Endothelial cell of umbilical vein (primary cell): ENCODE results near the gene UNC5C. TPM values are rescaled to one million over a fixed set of nuclear protein-coding genes. Genes with fewer than 3 reads are reported as not detected.

Experiments used
- BruUV-seq: library from RNA; stranded (reverse); fragments of 400-500 nt; replicated peaks from 2 replicates; lab custom pipeline; 2021; lab: Mats Ljungman, UMichigan
- CTCF ChIA-PET: fragments of 300-600, 350-600 bp; sonication (Branson Sonifier 250); formaldehyde crosslinking; loops from one replicate; lab custom pipeline; 2021; ENCODE audit warnings: antibody characterized with exemption, inconsistent platforms; lab: Charles Lee
- POLR2A ChIA-PET: fragments of 300-600, 350-600 bp; sonication (Branson Sonifier 250); formaldehyde crosslinking; loops from one replicate; lab custom pipeline; 2021; ENCODE audit warnings: antibody characterized with exemption, inconsistent platforms; lab: Charles Lee
- DNase-seq: peaks from one replicate; pipeline ENCODE4 v3.0.0-alpha.2; 2011; ENCODE audit warnings: low read depth, low spot score
- FAIRE-seq: peaks from 2 replicates; lab custom pipeline; 2011; peaks lifted over from hg19 to GRCh38; lab: Jason Lieb, UNC
- H2AFZ ChIP-seq: 2 replicates; pipeline ENCODE4 v1.6.0; 2012; ENCODE audit warnings: low read depth, low read length, control low read depth, inconsistent platforms
- H3K27ac ChIP-seq: 2 replicates; pipeline ENCODE4 v1.5.1; 2011; ENCODE audit warnings: low read depth, mild to moderate bottlenecking, control low read depth, low read length, moderate library complexity; ENCODE audit not compliant: insufficient read depth
- H3K27me3 ChIP-seq, 2 experiments: 2 replicates each; pipeline versions ENCODE4 v1.6.0 to v1.6.1; 2011; ENCODE audit warnings: low read length in 2 of 2, mixed read lengths in 1 of 2; ENCODE audit not compliant: control insufficient read depth in 2 of 2, insufficient read depth in 2 of 2
- H3K36me3 ChIP-seq, 2 experiments: 2 replicates in 1 of 2; 3 replicates in 1 of 2; pipeline ENCODE4 v1.5.1; 2011; ENCODE audit warnings: low read length in 2 of 2, mild to moderate bottlenecking in 1 of 2, moderate library complexity in 1 of 2; ENCODE audit not compliant: control insufficient read depth in 2 of 2, insufficient read depth in 2 of 2; ENCODE audit errors: extremely low read depth in 1 of 2
- H3K4me1 ChIP-seq: 3 replicates; pipeline ENCODE4 v1.5.1; 2011; ENCODE audit warnings: mild to moderate bottlenecking, low read length; ENCODE audit not compliant: control insufficient read depth, insufficient read depth; ENCODE audit errors: extremely low read depth
- H3K4me2 ChIP-seq: 2 replicates; pipeline ENCODE4 v1.6.1; 2011; ENCODE audit warnings: low read length, control low read depth, mixed read lengths; ENCODE audit not compliant: insufficient read depth
- H3K4me3 ChIP-seq, 3 experiments: fragments of 200-600 bp in 1 of 3; sonication (generic), shearing (Covaris generic) in 1 of 3; replicated peaks in 1 of 3; 2 replicates each; pipeline ENCODE4 v1.5.1; 2011 to 2016; ENCODE audit warnings: control low read depth in 3 of 3, low read length in 3 of 3, mild to moderate bottlenecking in 2 of 3, inconsistent platforms in 1 of 3, low read depth in 1 of 3, moderate library complexity in 1 of 3; ENCODE audit not compliant: insufficient read depth in 1 of 3
- H3K79me2 ChIP-seq: 2 replicates; pipeline ENCODE4 v1.6.0; 2012; ENCODE audit warnings: low read length, inconsistent platforms; ENCODE audit not compliant: control insufficient read depth, insufficient read depth
- H3K9ac ChIP-seq: replicated peaks from 2 replicates; pipeline ENCODE3; 2011; ENCODE audit warnings: low read length, control low read depth; ENCODE audit not compliant: insufficient read depth; ENCODE audit errors: extremely low read depth
- H3K9me1 ChIP-seq: replicated peaks from 3 replicates; pipeline ENCODE4 v1.6.0; 2011; ENCODE audit warnings: mild to moderate bottlenecking, low read length; ENCODE audit not compliant: control insufficient read depth, insufficient read depth; ENCODE audit errors: extremely low read depth
- H3K9me3 ChIP-seq: replicated peaks from 2 replicates; pipeline ENCODE4 v1.5.1; 2012; ENCODE audit warnings: low read length, inconsistent platforms; ENCODE audit not compliant: control insufficient read depth, insufficient read depth
- H4K20me1 ChIP-seq: replicated peaks from 2 replicates; pipeline ENCODE3; 2011; ENCODE audit warnings: mild to moderate bottlenecking, low read length; ENCODE audit not compliant: control insufficient read depth, insufficient read depth; ENCODE audit errors: extremely low read depth
- EZH2 ChIP-seq: IDR thresholded peaks from 2 replicates; pipeline ENCODE4 v1.6.1; 2012; ENCODE audit warnings: borderline replicate concordance, low read depth, mild to moderate bottlenecking, moderate library complexity, low read length, inconsistent platforms; ENCODE audit not compliant: severe bottlenecking
- FOS ChIP-seq: IDR thresholded peaks from 2 replicates; pipeline ENCODE4 v1.6.1; 2011; ENCODE audit warnings: mild to moderate bottlenecking, low read length, moderate library complexity, borderline replicate concordance; ENCODE audit not compliant: insufficient read depth
- GATA2 ChIP-seq: IDR thresholded peaks from 2 replicates; pipeline ENCODE4 v1.7.0; 2011; ENCODE audit warnings: low read depth, mild to moderate bottlenecking, moderate library complexity, mixed read lengths, low read length; ENCODE audit not compliant: insufficient read length, insufficient read depth
- JUN ChIP-seq: IDR thresholded peaks from 2 replicates; pipeline ENCODE4 v1.6.1; 2011; ENCODE audit warnings: borderline replicate concordance, low read depth; ENCODE audit not compliant: insufficient read length, insufficient read depth
- MYC ChIP-seq: IDR thresholded peaks from one replicate; pipeline ENCODE4 v1.6.1; 2011; ENCODE audit warnings: mild to moderate bottlenecking, low read depth, low read length
- POLR2A ChIP-seq: IDR thresholded peaks from 2 replicates; pipeline ENCODE4 v1.6.1; 2012; ENCODE audit warnings: low read depth, mild to moderate bottlenecking, control low read depth, low read length
- POLR2AphosphoS5 ChIP-seq: IDR thresholded peaks from 2 replicates; pipeline ENCODE4 v1.6.1; 2012; ENCODE audit warnings: low read depth, mild to moderate bottlenecking, control low read depth, low read length, moderate library complexity; ENCODE audit not compliant: insufficient read depth
- dilution Hi-C: fragments of 300-500 bp; cut with MboI; formaldehyde crosslinking; loops from one replicate; pipeline ENCODE4 v1.15.0; 2019; ENCODE audit warnings: low sequenced_read_pairs; ENCODE audit not compliant: extremely low pct_ligation_motif_present
- intact Hi-C: fragments of 100-400 bp; cut with micrococcal nuclease; formaldehyde crosslinking; loops from one replicate; pipeline ENCODE4 v1.10.0; 2022
- polyA plus RNA-seq, 4 experiments: library from polyadenylated mRNA; depleted of rRNA in 3 of 4; stranded (reverse) in 3 of 4; unstranded in 1 of 4; fragments of >200 nt; gene quantifications; 2 replicates each; pipeline versions ENCODE4 v1.2.1 to v1.2.3, GENCODE V29; 2011 to 2012; ENCODE audit warnings: missing spikeins in 1 of 4
- total RNA-seq: library from RNA; stranded (reverse); gene quantifications from 2 replicates; pipeline ENCODE4 v1.2.3, GENCODE V29; 2021
- TF ChIP-seq, protein P1 (sequence below), 2 donors: IDR thresholded peaks; 1 replicate in 1 of 2; 2 replicates in 1 of 2; pipeline ENCODE4 v1.5.1; 2011; ENCODE audit warnings: low read length in 2 of 2, mild to moderate bottlenecking in 2 of 2, moderate library complexity in 2 of 2, control low read depth in 1 of 2, inconsistent platforms in 1 of 2, low read depth in 1 of 2; ENCODE audit not compliant: insufficient read depth in 1 of 2; ENCODE audit errors: extremely low read depth in 1 of 2

Gene UNC5C
- total and polyA plus RNA-seq, 2 donors (not counting 3 experiments of a cell fraction or from before 2014, with no cell fraction given) = 0.44 to 0.53 TPM

GRCh38 chr4:95534032-95534431 is 14.7 kb downstream of the UNC5C start:
- H3K4me3 ChIP-seq = no peak overlapping the region
- DNase-seq (no peak), FAIRE-seq (no peak)
- H3K9me3 ChIP-seq = no peaks in the 10 kb centered on the region
- TF ChIP-seq JUN (no peak), FOS (no peak), POLR2A (no peak), GATA2 (no peak), EZH2 (no peak)
- TF ChIP-seq, protein P1, sequence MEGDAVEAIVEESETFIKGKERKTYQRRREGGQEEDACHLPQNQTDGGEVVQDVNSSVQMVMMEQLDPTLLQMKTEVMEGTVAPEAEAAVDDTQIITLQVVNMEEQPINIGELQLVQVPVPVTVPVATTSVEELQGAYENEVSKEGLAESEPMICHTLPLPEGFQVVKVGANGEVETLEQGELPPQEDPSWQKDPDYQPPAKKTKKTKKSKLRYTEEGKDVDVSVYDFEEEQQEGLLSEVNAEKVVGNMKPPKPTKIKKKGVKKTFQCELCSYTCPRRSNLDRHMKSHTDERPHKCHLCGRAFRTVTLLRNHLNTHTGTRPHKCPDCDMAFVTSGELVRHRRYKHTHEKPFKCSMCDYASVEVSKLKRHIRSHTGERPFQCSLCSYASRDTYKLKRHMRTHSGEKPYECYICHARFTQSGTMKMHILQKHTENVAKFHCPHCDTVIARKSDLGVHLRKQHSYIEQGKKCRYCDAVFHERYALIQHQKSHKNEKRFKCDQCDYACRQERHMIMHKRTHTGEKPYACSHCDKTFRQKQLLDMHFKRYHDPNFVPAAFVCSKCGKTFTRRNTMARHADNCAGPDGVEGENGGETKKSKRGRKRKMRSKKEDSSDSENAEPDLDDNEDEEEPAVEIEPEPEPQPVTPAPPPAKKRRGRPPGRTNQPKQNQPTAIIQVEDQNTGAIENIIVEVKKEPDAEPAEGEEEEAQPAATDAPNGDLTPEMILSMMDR (IDR thresholded peaks at IDR 0.05; ENCODE audit: extremely low read depth in 1 of 2, insufficient read depth in 1 of 2, low read depth in 1 of 2, low read length in 2 of 2) = no peak
- H4K20me1 ChIP-seq = no peaks in the 10 kb centered on the region
- ChIA-PET POLR2A (no interaction called here), CTCF (no interaction called here)
- no peak overlapping the region for H3K27ac ChIP-seq
- H3K4me1 ChIP-seq = no peaks in the 10 kb centered on the region
- no TSS peak for BruUV-seq
- H3K36me3 ChIP-seq = no peaks in the 10 kb centered on the region
- no peak overlapping the region for H2AFZ ChIP-seq
- dilution Hi-C loops (no loop called here), intact Hi-C loops (no loop called here)
- no peaks in the 10 kb centered on the region for H3K79me2 ChIP-seq
- H3K9ac ChIP-seq = no peak overlapping the region
- H3K9me1 ChIP-seq = no peaks in the 10 kb centered on the region
- H3K4me2 ChIP-seq = no peak overlapping the region
- H3K27me3 ChIP-seq = peaks cover 0 to 2% of the 10 kb centered on the region in 2 experiments

- no TSS peak for BruUV-seq
- no peaks in the 10 kb centered on the region for H4K20me1 ChIP-seq
- H3K4me2 ChIP-seq = no peak overlapping the region
- H3K9me1 ChIP-seq = no peaks in the 10 kb centered on the region
- no peak for DNase-seq
- intact Hi-C loops = no loop called here
- no peak overlapping the region for H3K27ac ChIP-seq
- TF ChIP-seq MYC (no peak), POLR2AphosphoS5 (no peak), GATA2 (no peak), JUN (no peak), EZH2 (no peak)
- no peaks in the 10 kb centered on the region for H3K4me1 ChIP-seq
- H3K9me3 ChIP-seq = no peaks in the 10 kb centered on the region
- H3K9ac ChIP-seq = no peak overlapping the region
- H3K79me2 ChIP-seq = no peaks in the 10 kb centered on the region
- dilution Hi-C loops = no loop called here
- FAIRE-seq = no peak
- CTCF ChIA-PET = interaction anchor here (1.2 kb wide), 2 partner anchors 9 kb away, joined by 3 to 6 read pairs; no protein-coding TSS in a partner anchor
- H2AFZ ChIP-seq = no peak overlapping the region
- H3K27me3 ChIP-seq = no peaks in the 10 kb centered on the region
- POLR2A ChIA-PET = no interaction called here
- H3K36me3 ChIP-seq = no peaks in the 10 kb centered on the region
- H3K4me3 ChIP-seq = no peak overlapping the region
Measured at GRCh38 chr4:95533254-95533653, 15.5 kb downstream of the UNC5C start.
